DND-41 (cell line): Measurements from ENCODE around the gene ICAM2.

ENCODE experiments used
- ATAC-seq: fragments of 200-7000 bp; cut with Tn5 transposase; 3 replicates; pipeline ENCODE4 v1.9.1; 2021; ENCODE audit warnings: low read depth; ENCODE audit not compliant: insufficient read depth
- DNase-seq: peaks from one replicate; pipeline ENCODE4 v3.0.0-alpha.2; 2020
- H2AFZ ChIP-seq: 2 replicates; pipeline ENCODE4 v1.6.0; 2012; ENCODE audit warnings: low read depth, low read length
- H3K27ac ChIP-seq: 2 replicates; pipeline ENCODE4 v1.5.1; 2012; ENCODE audit warnings: low read length, inconsistent platforms
- H3K27me3 ChIP-seq: fragments of 200-600 bp; sonication (generic); 2 replicates; pipeline ENCODE4 v1.6.0; 2012; ENCODE audit warnings: low read length, mild to moderate bottlenecking, inconsistent platforms; ENCODE audit not compliant: insufficient read depth, poor library complexity
- H3K36me3 ChIP-seq: 2 replicates; pipeline ENCODE4 v1.5.1; 2012; ENCODE audit warnings: low read length, inconsistent platforms; ENCODE audit not compliant: insufficient read depth
- H3K4me1 ChIP-seq: 2 replicates; pipeline ENCODE4 v1.5.1; 2012; ENCODE audit warnings: mild to moderate bottlenecking, low read length; ENCODE audit not compliant: insufficient read depth
- H3K4me2 ChIP-seq: 2 replicates; pipeline ENCODE4 v1.6.0; 2012; ENCODE audit warnings: mild to moderate bottlenecking, moderate library complexity, low read length, inconsistent platforms; ENCODE audit not compliant: insufficient read depth
- H3K4me3 ChIP-seq, 2 experiments: fragments of 200-600 bp in 1 of 2; shearing (Covaris generic) in 1 of 2; 2 replicates each; pipeline ENCODE4 v1.5.1; 2012 to 2016; ENCODE audit warnings: inconsistent platforms in 2 of 2, low read length in 2 of 2, mild to moderate bottlenecking in 2 of 2, low read depth in 1 of 2, moderate library complexity in 1 of 2
- H3K79me2 ChIP-seq: 2 replicates; pipeline ENCODE4 v1.6.0; 2012; ENCODE audit warnings: low read length, inconsistent platforms; ENCODE audit not compliant: insufficient read depth
- H3K9ac ChIP-seq: 2 replicates; pipeline ENCODE4 v1.6.0; 2012; ENCODE audit warnings: low read depth, mild to moderate bottlenecking, inconsistent platforms, low read length, moderate library complexity
- H3K9me3 ChIP-seq: 2 replicates; pipeline ENCODE4 v1.5.1; 2012; ENCODE audit warnings: low read length, moderate library complexity, mild to moderate bottlenecking, inconsistent platforms; ENCODE audit not compliant: insufficient read depth, severe bottlenecking
- H4K20me1 ChIP-seq: 2 replicates; pipeline ENCODE4 v1.6.0; 2012; ENCODE audit warnings: low read length; ENCODE audit not compliant: insufficient read depth
- EZH2 ChIP-seq: IDR thresholded peaks from 3 replicates; pipeline ENCODE4 v1.6.1; 2012; ENCODE audit warnings: borderline replicate concordance, low read depth, mild to moderate bottlenecking, moderate library complexity, low read length, inconsistent platforms; ENCODE audit not compliant: severe bottlenecking
- TF ChIP-seq, protein P1 (sequence below): IDR thresholded peaks from 2 replicates; pipeline ENCODE4 v1.5.1; 2012; ENCODE audit warnings: borderline replicate concordance, low read length, moderate library complexity, mild to moderate bottlenecking; ENCODE audit not compliant: poor library complexity, severe bottlenecking; ENCODE audit errors: extremely low read depth

The ICAM2 gene

DNA sequence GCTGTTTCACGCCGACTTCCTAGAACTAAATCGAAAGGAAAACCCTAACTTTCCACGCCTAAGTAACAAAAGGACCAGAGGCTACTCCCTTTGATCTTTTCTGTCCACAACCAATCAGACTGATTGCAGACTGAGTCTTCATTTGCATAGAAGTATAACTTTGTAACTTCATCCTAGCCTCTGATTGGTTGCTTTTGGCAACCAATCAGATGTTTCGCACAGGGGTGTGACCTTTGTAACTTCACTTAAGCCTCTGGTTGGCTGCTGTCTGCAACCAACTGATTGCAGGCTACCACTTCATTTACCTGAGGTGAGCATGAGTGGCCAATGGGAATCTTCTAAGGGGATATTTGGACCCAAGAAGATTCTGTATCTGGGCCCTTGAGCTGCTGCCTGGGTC, 17.4 kb upstream of the ICAM2 start:
- H3K36me3 ChIP-seq: no peaks in the 10 kb centered on the region
- no peak overlapping the region for H3K4me2 ChIP-seq
- no peak overlapping the region for H2AFZ ChIP-seq
- no peaks in the 10 kb centered on the region for H3K27me3 ChIP-seq
- H3K4me3 ChIP-seq: no peak overlapping the region
- ATAC-seq (no peak), DNase-seq (no peak)
- no peak overlapping the region for H3K27ac ChIP-seq
- TF ChIP-seq, protein P1, sequence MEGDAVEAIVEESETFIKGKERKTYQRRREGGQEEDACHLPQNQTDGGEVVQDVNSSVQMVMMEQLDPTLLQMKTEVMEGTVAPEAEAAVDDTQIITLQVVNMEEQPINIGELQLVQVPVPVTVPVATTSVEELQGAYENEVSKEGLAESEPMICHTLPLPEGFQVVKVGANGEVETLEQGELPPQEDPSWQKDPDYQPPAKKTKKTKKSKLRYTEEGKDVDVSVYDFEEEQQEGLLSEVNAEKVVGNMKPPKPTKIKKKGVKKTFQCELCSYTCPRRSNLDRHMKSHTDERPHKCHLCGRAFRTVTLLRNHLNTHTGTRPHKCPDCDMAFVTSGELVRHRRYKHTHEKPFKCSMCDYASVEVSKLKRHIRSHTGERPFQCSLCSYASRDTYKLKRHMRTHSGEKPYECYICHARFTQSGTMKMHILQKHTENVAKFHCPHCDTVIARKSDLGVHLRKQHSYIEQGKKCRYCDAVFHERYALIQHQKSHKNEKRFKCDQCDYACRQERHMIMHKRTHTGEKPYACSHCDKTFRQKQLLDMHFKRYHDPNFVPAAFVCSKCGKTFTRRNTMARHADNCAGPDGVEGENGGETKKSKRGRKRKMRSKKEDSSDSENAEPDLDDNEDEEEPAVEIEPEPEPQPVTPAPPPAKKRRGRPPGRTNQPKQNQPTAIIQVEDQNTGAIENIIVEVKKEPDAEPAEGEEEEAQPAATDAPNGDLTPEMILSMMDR: no peak
- H3K9ac ChIP-seq: no peak overlapping the region
- H3K9me3 ChIP-seq: no peaks in the 10 kb centered on the region
- no peaks in the 10 kb centered on the region for H4K20me1 ChIP-seq
- no peaks in the 10 kb centered on the region for H3K4me1 ChIP-seq
- no peaks in the 10 kb centered on the region for H3K79me2 ChIP-seq

DNA sequence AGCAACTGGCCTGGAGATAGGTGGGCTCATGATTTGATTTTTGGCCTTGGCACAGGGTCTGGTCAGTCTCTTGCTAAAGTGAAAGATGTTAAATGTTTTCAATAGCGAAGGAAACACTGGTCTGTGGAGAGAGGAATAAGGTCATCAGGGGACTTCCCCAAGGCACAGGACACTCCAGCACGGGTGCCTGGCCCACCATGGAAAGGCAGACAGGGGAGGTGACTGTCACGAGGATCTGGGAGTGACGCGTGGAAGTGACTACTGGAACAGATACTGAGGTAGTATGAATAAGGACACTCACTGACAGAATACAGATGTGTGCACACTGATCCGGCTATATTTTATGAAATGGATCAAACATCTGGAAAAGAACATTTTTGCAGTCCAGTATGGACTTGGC, 16.7 kb upstream of the ICAM2 start:
- TF ChIP-seq, protein P1: no peak
- no peak for TF ChIP-seq EZH2
- H3K27me3 ChIP-seq: no peaks in the 10 kb centered on the region
- H3K27ac ChIP-seq: no peak overlapping the region
- no peaks in the 10 kb centered on the region for H3K4me1 ChIP-seq
- no peak for ATAC-seq
- no peaks in the 10 kb centered on the region for H3K9me3 ChIP-seq
- no peak overlapping the region for H3K4me3 ChIP-seq
- H2AFZ ChIP-seq: no peak overlapping the region
- no peaks in the 10 kb centered on the region for H3K36me3 ChIP-seq
- no peak overlapping the region for H3K9ac ChIP-seq
- no peak for DNase-seq
- H3K79me2 ChIP-seq: no peaks in the 10 kb centered on the region
- H4K20me1 ChIP-seq: no peaks in the 10 kb centered on the region
- H3K4me2 ChIP-seq: no peak overlapping the region

DNA sequence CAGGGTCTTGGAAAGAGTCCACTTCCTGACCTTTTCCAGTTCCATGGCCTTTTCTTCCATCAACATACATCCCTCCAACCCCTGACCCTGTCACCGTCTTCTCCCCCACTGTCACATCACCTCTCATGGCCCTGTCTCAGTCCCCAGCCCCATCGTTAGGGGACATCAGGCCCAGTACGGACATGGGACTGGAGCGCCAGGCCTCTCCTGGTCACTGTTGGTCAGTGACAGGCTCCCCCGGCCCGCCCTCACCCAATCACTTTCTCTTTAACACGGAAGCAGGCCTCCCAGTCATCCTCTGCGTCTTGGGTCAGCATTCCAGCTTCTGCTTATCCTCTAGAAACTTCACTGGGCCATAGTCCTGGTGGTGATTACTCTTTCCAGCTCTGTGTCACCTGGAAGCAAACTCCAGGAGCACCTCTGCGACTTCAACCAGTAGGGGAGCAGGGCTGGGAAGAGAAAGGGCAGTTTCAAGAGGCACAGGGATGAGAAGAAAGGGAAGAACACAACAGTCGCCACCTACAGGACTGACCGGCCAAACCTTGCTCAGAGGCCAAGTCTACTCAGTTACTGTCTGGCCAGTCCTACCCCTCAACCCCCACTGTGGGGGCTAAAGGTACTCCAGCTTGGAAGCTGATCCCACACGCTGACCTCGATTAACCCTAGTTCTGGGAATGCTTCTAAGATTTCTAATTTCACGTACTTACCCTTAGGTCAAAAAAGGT, 15.9 kb upstream of the ICAM2 start:
- Histone ChIP-seq H3K27me3 (no peaks in the 10 kb centered on the region), H3K36me3 (no peaks in the 10 kb centered on the region), H3K9me3 (no peaks in the 10 kb centered on the region), H3K79me2 (no peaks in the 10 kb centered on the region), H3K4me1 (no peaks in the 10 kb centered on the region), H3K4me2 (no peak overlapping the region), H3K4me3 (no peak overlapping the region), H3K27ac (no peak overlapping the region), H4K20me1 (no peaks in the 10 kb centered on the region), H3K9ac (no peak overlapping the region), H2AFZ (no peak overlapping the region)
- no peak for DNase-seq
- no peak for TF ChIP-seq EZH2
- TF ChIP-seq, protein P1: peak; percentile 21
- ATAC-seq: no peak
